SW480 (cell line): ENCODE measurements around the gene FOXRED2.
"Not testable (repeated sequence)": the region's sequence is repeated elsewhere in the genome, so short reads cannot be mapped to it uniquely, and the experiment has no call there.

Experiments used
- DNase-seq: peaks from one replicate; pipeline ENCODE4 v3.0.0-alpha.2; 2016; ENCODE audit warnings: low spot score

FOXRED2 gene

DNA sequence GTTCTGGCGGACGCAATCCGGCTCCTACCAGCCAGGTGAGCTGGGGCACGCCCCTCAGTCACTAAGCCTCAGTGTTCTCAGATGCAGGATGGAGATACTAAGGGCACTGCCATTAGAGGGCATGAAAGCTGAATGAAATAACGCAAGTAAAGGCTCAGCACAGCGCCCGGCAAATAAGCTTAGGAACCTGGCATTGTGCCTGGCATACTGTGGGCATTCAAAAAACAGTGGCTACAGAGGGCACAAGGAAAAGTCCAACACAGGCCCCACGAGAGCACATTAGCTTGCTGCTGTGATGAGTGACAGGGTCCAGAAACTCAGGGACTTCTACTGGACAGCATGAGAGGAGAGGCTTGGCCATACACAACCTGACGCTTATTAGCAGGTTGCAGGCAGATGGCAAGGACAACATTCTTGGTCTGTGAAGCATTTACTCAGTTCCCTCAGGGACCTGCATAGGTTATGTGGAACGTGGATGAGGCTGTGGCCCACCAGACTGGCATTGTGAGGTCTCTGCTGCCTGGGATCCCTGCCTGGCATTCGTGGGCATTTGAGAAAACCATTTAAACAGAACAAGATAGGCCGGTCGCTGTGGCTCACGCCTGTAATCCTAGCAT lies 37.6 kb downstream of the FOXRED2 start:
- DNase-seq = no peak

DNA sequence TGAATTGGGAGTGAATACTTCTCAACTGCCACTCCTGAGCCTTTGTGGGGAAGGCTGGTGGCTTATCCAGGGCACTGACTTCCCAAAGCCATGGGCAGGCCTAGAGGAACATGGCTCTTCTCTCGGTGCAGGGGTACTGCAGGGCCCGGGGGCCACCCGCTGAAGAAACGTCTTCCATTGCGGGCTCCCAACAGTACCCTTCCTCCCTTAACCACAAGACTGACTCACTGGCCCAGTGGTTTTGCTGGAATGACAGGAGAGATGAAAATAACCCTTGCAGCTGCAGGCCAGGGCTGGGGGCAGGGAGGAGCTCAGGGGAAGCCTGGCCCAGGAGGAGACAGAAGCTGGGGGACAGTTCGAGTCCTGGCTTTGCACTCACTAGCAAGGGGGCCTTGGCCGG lies 38.9 kb downstream of the FOXRED2 start:
- peak; percentile 93 for DNase-seq

DNA sequence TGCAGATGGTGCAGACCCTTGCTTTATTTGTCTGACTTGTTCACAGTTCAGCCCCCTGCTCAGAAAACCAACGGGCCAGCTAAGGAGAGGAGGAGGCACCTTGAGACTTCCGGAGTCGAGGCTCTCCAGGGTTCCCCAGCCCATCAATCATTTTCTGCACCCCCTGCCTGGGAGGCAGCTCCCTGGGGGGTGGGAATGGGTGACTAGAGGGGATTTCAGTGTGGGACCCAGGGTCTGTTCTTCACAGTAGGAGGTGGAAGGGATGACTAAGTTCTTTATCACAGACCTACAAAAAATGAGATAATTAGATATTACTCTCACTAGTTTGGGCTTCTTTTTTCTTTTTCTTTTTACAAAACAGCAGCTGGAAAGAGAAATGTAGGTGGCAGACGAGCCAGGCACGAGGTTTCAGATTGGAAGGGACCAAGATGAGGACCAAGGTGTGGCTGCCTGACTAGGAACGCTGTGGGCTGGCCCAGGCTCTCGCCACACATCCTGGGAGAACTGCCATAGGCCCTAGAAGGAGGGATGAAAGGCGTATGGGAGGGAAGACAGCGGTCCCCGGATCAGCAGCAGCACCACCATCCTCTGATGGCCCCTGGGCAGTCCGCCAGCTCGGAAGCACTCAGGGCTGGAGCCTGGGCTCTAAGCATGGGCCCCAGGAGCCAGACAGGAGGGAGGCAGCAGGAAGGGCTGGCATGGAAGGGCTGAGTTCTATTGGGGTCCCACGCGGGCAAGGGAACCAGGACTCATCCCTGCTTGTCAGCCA lies 39.6 kb downstream of the FOXRED2 start:
- peak; percentile 80 for DNase-seq

DNA sequence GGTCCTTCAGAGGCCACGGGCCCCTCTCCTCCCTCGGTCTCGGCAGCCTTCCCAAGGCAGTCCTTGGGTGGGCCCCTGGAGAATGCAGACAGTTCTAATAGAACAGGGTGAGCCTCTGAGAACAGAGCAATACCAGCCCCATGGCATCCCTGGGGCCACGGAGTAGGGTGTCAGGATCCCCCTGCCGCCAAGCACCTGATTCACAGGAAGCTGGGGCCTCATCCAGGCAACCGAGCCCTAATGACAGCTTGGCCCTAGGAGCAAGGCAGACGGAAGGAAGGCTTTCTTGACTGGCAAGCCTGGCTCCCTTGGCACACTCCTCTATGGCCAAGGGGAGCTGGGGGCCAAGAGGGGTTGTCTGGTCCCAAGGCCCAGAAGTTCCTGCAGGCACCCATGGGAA lies 40.6 kb downstream of the FOXRED2 start:
- no peak for DNase-seq

DNA sequence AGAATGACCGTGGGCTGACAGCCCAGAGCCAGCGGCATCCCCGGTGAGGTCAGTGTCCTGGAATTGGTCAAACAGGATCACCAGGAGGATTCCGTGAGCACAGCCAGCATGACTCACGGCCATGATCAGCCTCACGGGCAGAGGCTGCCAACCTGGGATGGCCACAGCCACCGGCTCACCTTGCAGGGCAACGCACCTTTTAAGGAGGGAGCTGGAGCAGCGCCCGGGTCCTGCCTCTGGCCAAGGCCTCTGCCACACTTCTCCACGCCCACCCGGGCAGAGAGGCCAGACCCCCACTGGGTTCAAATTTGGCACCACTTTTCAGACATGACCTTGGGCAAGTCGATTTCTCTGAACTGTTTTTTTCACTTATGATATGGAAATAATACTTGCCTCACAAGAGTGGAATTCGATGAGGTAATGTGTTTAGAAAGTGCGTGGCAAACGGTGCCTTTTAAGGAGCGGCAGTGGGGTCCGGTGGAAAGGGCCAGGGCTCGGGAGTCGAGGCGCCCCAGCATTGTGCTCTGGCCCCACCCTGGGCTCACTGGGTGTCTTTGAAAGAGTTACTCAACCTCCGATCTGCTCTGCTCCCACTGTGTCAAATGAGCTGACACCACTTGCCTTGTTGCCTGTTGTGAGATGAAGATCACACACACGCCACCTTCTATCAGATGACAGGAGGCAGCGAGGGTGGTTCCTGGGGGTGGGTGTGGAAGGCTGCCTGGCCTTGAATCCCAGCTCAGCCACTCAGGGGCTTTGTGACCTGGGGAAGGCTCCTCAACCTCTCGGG lies 41.4 kb downstream of the FOXRED2 start:
- DNase-seq = peak; percentile 92

DNA sequence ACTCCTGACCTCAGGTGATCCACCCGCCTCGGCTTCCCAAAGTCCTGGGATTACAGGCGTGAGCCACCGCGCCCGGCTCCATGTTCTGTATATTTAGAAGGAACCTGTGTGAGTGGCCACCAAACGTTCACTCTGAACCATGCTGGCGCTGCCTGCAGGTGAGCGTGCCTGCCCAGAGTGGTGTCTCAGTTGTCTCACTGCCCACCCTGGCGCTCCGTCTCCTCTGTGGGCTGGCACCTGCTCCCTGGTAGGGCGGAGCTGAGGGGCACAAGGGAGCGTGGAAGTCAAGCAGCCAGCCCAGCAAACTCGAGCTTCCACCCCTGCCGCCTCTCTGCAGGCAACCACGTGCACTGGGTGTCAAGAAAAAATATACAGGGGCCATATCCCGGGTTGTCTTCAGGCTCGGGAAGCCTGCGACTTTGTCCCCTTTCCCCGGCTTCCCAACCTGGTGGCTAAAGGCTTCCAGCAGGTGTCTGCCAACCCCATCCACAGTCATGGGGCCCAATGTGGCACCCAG lies 42.1 kb downstream of the FOXRED2 start:
- DNase-seq = no peak

DNA sequence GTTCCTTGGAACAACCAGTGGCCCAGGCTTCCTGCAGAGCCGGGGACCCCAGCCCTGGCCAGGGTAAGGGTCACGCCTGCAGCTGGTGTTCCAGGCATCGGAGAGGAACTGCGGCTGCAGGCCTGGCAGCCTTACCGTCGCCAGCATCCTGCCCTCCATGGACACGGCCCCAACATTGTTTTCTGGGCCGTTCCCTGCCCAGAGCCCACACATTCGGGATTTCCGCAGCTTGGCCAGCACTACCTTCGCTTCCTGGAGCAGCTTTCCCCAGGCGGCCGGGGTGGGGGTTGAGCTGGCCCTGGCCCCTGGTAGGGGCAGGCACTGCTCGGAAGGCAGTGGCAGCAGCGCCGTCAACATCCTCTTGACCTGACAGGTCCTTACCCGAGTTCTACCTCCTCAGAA lies 43.1 kb downstream of the FOXRED2 start:
- no peak for DNase-seq

DNA sequence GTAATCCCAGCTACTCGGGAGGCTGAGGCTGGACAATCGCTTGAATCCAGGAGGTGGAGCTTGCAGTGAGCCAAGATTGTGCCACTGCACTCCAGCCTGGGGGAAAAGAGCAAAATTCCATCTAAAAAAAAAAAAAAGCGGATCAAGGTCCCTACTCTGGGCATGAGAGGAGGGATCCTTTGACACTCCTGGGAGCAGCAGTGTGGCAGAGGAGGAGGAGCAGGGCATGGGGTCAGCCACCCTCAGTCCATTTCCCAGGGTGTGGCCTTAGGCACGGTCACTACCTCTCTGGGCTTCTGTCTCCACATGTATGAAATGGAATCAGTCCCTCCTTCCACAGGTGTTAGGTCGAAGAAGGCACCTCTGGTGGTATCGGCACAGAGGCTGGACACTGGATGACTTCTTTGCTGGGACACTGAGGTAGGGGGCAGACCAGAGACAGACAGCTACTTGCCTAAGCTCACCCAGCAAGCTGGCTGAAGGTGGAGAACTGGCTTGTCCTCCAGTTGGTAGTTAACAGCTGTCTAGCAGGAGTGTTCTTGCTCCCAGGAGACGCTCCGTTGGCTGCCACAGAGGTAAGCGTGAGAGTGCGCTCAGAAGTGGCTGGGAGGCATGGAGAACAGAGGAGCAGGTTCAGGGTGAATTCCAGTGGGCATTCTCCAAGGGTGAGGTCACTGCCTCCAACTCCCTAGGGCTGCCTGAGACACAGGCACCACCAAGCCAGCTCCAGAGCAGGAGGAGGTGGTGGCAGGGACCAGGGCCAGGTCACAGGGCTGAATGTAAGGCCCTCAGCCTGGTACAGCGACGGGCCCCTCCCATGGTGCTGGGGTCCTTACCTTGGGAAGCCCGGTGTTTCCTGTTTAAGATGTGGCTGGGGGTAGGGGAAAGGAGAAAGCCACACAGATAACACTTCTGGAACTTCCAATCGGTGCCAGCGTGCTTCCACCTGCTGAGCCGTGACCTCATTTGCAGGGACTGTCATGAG lies 44.9 kb downstream of the FOXRED2 start:
- peak; percentile 96 for DNase-seq

DNA sequence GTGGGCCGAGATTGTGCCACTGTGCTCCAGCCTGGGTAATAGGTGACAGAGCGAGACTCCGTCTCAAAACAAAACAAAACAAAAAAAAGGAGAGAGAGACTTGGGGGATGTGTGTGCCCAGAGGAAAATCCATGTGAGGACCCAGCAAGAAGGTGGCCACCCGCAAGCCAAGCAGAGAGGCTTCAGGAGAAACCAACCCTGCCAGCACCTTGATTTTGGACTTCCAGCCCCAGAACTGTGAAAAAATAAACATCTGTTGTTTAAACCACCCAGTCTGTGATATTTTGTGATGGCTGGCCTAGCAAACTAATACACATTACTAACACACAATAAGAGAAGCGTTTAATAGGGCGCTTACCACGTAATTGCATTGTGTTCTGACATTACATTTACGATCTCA lies 46.6 kb downstream of the FOXRED2 start:
- DNase-seq = no peak

DNA sequence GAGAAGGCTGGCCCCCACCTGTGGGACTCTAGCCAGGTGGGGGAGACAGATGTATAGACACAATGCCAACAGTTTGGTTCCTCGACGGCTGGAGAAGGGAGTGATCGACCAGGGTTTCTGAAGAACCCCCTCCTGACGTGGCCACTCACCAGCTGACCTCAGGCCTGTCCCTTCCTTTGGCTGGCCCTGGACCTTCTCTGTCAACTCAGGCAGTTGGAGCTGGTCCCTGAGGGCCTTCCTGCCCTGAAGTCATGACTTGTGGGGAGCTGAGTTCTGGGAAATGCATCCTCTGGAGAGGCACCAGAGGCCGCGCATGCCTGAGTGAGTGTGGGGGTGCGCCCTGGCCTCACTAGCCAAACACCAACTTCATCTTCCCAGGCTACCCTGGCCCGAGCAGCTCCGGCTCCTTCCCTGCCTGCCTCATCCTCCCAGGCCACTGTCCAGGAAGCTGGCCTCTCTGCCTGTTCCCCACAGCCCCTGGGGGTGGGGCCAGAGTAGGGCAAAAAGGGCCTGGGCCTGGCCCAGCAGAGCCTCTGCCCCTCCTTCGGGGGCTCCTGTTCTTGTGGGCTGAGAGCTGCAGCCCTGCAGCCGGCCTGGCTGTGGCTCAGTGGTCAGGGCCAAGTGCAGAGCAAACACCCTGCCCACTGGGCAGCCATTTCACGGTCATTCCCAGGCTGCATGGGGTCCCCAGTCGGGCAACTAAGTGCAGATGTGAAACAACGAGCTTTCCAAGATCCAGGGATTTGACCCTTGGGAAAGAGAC lies 49.0 kb downstream of the FOXRED2 start:
- no peak for DNase-seq

DNA sequence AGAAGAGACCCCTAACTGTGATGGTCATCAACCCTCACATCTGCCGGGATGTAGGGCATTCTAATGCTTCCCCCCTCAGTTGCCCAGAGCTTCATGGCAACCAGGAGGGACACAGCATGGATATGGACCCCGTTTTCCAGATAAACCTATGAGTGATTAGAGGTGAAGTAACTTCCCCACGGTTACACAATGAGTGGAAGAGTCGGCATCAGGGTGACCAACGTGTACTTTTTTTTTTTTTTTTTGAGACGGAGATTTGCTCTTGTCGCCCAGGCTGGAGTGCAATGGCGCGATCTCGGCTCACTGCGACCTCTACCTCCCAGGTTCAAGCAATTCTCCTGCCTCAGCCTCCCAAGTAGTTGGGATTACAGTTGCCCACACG lies 50.4 kb downstream of the FOXRED2 start:
- DNase-seq = no peak

DNA sequence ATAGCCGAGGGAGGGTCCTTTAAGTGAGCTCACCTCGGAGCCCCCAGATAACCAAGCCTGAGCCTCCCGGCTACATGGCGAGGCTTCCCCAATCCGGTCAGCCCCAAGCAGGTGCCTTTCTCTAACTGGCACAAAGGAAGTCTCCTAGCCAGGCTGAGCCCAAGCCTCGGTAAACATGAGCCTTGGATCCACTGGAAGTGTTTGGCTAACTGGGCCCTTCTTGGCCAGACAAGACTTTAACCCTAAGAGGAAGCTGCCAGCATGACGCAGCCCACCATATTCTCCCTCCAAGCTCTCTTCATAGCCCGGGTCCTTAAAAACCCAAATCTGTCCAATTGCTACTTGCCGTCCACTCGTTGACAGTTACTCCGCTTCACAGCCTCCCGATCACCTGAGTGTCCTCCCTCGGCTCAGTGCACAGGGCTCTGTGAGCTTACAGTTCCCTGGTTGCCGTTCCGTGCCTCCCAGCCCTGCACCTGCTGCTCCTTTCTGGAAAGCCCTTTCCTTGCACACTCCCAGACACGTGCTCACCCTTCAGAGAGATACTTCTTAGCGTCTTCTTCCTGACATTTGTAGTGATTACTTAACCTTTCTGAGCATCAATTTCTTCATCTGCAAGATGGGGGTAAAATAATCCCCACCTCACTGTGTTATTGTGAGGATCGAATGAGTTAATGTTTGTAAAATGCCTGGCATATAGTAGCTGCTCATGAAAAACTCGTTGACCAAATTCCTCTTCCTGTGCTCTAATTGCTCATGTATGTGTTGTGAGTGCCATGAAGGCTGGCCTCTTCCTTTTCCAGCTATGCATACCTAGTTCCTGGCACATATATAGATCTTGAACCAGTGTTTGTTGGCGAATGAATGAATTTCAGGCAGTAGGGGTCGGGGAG lies 51.0 kb downstream of the FOXRED2 start:
- no peak for DNase-seq

DNA sequence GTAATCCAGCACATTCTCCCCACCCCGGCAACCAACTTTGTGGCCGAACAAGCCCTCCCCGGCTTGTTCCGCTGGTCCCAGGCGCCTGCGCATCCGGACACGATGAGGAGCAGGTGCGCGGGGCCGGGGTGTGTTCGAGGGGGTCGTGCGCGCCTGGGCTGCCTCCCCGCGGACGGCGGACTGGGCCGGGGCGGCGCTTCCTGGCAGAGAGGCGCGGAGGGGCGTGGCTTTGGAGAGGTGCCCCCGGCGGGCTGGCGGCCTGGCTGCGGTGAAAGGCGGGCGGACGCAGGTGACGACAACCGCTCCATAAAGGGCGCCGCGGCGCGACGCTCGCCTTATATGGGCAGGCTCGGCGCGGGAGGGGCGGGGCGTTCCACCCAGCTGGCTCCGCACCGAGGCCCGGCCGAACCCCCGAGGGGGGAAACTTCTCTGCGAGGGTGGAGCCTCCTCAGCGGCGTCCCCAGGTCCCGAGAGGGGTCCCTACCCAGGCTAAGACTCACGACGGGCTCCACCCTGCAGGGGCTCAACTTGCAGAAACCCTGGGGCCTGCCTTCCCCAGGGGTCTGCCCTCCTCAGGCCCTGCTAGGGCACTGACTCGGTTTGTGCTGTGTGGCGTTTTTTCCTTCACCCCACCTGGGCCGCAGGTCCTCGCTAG lies 51.8 kb downstream of the FOXRED2 start:
- DNase-seq = peak; percentile 95

DNA sequence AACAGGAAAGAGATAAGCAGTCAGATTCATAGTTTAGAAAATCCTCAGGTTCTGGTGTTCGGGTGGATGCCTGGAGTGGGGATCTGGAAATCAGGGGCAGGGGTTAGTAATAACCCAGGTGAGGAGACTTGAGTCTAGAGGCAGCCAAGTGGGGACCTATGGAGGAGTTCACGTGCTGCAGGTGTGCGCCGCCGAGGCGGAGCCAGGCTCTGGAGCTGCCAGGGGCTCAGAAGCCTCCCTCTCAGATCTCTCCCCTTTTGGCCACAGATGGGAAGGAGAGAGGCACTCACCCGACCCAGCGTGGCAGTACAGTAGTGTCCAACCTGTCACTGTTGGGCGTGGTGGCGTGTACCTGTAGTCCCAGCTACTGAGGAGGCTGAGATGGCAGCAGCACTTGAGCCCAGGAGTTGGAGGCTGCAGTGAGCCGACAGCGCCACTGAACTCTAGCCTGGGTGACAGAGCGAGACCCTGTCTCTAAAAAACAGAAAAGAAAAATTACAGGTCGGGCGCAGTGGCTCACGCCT lies 52.9 kb downstream of the FOXRED2 start:
- DNase-seq = no peak

DNA sequence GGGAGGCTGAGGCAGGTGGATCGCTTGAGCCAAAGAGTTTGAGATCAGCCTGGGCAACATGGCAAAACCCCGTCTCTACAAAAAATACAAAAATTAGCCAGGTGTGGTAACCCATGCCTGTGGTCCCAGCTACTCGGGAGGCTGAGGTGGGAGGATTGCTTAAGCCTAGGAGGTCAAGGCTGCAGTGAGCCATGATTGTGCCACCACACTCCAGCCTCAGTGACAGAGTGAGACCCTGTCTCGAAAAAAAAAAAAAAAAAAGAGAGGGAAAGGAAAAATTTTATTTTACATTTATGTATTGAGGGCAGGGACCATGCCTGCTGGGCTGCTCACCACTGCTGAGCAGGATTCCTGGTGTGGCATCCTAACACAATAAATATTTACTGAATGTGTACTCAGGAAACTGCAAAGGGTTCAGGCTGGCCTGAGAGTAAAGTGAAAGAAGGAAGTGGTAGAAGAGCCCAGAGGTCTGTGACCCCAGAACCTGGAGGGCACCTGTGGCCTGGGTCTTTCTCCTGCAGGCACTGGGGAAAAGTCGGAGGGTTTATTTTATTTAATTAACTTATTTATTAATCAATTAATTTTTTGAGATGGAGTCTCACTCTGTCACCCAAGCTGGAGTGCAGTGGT lies 53.7 kb downstream of the FOXRED2 start:
- not testable (repeated sequence) for DNase-seq

DNA sequence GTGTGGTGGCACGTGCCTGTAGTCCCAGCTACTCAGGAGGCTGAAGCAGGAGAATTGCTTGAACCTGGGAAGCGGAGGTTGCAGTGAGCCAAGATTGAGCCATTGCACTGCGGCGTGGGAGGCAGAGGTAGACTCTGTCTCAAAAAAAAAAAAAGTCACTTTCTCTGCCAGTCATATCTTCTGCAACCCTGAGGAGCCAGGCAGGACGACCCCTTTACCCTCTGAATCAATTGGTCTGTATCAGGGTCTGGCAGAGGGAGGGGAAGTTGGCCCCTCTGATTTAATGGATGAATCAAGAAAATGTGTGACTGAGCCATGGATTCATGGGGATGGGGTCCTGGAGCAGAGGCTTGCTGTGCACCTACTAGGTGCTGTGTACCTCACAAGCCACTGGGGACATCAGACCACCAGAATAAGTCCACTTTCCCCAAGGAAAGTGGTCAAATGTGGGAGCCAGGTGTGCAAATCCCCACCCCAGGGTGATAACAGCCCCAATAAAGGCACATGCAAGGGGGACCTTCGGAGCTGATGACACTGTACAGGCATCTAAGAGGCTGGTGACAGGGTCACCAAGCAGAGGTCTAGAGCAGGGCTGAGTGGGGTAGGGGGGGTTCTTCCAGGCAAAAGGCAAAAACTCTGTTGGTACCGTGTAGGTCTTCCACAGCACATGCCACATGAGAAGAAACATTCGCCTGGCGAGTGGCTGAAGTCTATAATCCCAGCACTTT lies 54.4 kb downstream of the FOXRED2 start:
- no peak for DNase-seq

DNA sequence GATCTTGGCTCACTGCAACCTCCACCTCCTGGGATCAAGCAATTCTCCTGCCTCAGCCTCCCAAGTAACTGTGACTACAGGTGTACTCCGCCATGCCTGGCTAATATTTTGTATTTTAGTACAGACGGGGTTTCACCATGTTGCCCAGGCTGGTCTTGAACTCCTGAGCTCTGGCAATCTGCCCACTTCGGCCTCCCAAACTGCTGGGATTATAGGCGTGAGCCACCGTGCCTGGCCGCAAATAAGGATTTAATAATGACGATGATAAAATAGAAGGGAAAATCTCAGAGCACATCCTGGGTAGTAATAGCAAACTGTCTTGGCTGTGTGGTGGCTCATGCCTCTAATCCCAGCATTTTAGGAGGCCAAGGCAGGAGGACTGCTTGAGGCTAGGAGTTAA lies 55.9 kb downstream of the FOXRED2 start:
- not testable (repeated sequence) for DNase-seq
